ENCODE measurements around the gene ZNF879.

The ZNF879 gene

GRCh38 chr5:179008667-179009066 is 14.9 kb upstream of the ZNF879 start:
- DNase-seq (ENCODE audit: low spot score) = no peak

- no peak for DNase-seq (ENCODE audit: low spot score)
Measured at GRCh38 chr5:179033004-179033580, 9.5 kb downstream of the ZNF879 start.

- no peak for DNase-seq (ENCODE audit: low spot score)
Measured at GRCh38 chr5:179044765-179045164, 21.2 kb downstream of the ZNF879 start.

- no peak for DNase-seq (ENCODE audit: low spot score)
Measured at GRCh38 chr5:179051784-179052183, 28.2 kb downstream of the ZNF879 start.

GRCh38 chr5:179054036-179054785 is 30.6 kb downstream of the ZNF879 start:
- DNase-seq (ENCODE audit: low spot score) = no peak

- no peak for DNase-seq (ENCODE audit: low spot score)
Measured at GRCh38 chr5:179054876-179055275, 31.3 kb downstream of the ZNF879 start.

GRCh38 chr5:179055436-179055835 is 31.8 kb downstream of the ZNF879 start:
- no peak for DNase-seq (ENCODE audit: low spot score)

- DNase-seq (ENCODE audit: low spot score) = no peak
Measured at GRCh38 chr5:179055841-179056240, 32.2 kb downstream of the ZNF879 start.

GRCh38 chr5:179060116-179061008 is 36.8 kb downstream of the ZNF879 start, which contains the start of gene ZNF354C:
Gene ZNF354C (plus strand): TSS chr5:179060373. CDS start chr5:179062069, 1,696 bp downstream.
- DNase-seq (ENCODE audit: low spot score) = peak; percentile 98

GRCh38 chr5:179061025-179061424 is 37.4 kb downstream of the ZNF879 start:
- no peak for DNase-seq (ENCODE audit: low spot score)

- DNase-seq (ENCODE audit: low spot score) = no peak
Measured at GRCh38 chr5:179065703-179066102, 42.1 kb downstream of the ZNF879 start.

GRCh38 chr5:179079165-179079987 is 55.8 kb downstream of the ZNF879 start:
- DNase-seq (ENCODE audit: low spot score) = no peak

GRCh38 chr5:179080724-179081123 is 57.1 kb downstream of the ZNF879 start:
- no peak for DNase-seq (ENCODE audit: low spot score)
